Daoy (cell line): ENCODE results near the gene CLEC4M. TPM values are rescaled to one million over a fixed set of nuclear protein-coding genes. Genes with fewer than 3 reads are reported as not detected.

Experiments
- DNase-seq: peaks from one replicate; pipeline ENCODE4 v3.0.0-alpha.2; 2015; ENCODE audit warnings: low read depth
- total RNA-seq: library from RNA; depleted of rRNA; stranded (reverse); fragments of >200 nt; shearing (Covaris generic); gene quantifications from 2 replicates; pipeline ENCODE4 v1.2.3, GENCODE V29; 2014; rRNA removed

Gene CLEC4M
- not detected in 2 replicates for total RNA-seq

GRCh38 chr19:7762719-7763293, at the start of gene CLEC4M:
Gene CLEC4M (plus strand): TSS chr19:7763243. CDS start chr19:7763267, 24 bp downstream.
- no peak for DNase-seq

- DNase-seq, result no peak
These were observed 47.4 kb upstream of the CLEC4M start for GRCh38 chr19:7715671-7716070.

- DNase-seq, result no peak
These were observed 46.3 kb upstream of the CLEC4M start for GRCh38 chr19:7716762-7717161.

- no peak for DNase-seq
These were observed 44.4 kb upstream of the CLEC4M start for GRCh38 chr19:7718668-7719067.

- no peak for DNase-seq
These were observed 42.7 kb upstream of the CLEC4M start for GRCh38 chr19:7720351-7720750.

GRCh38 chr19:7722231-7722651, 40.8 kb upstream of the CLEC4M start:
- no peak for DNase-seq

GRCh38 chr19:7725791-7726190, 37.3 kb upstream of the CLEC4M start:
- DNase-seq, result no peak

- no peak for DNase-seq
These were observed 33.8 kb upstream of the CLEC4M start for GRCh38 chr19:7729211-7729610.

GRCh38 chr19:7729831-7730285, 33.2 kb upstream of the CLEC4M start:
- DNase-seq, result no peak

GRCh38 chr19:7730286-7731217, 32.5 kb upstream of the CLEC4M start:
- DNase-seq, result no peak

- DNase-seq, result no peak
These were observed 31.8 kb upstream of the CLEC4M start for GRCh38 chr19:7731218-7731595.

GRCh38 chr19:7731615-7732014, 31.4 kb upstream of the CLEC4M start:
- no peak for DNase-seq

GRCh38 chr19:7732045-7732444, 31.0 kb upstream of the CLEC4M start, which contains the start of gene CLEC4G:
Gene CLEC4G (minus strand): TSS chr19:7732110. CDS start chr19:7732102, 8 bp downstream.
- no peak for DNase-seq

- DNase-seq, result no peak
These were observed 29.7 kb upstream of the CLEC4M start for GRCh38 chr19:7733376-7733775.

- no peak for DNase-seq
These were observed 28.5 kb upstream of the CLEC4M start for GRCh38 chr19:7734220-7735203.

GRCh38 chr19:7736148-7736547, 26.9 kb upstream of the CLEC4M start:
- DNase-seq, result no peak

- no peak for DNase-seq
These were observed 25.8 kb upstream of the CLEC4M start for GRCh38 chr19:7737215-7737614.

- DNase-seq, result no peak
These were observed 25.0 kb upstream of the CLEC4M start for GRCh38 chr19:7738023-7738422.

GRCh38 chr19:7739211-7739755, 23.8 kb upstream of the CLEC4M start:
- DNase-seq, result no peak

GRCh38 chr19:7739801-7740681, 23.0 kb upstream of the CLEC4M start:
- no peak for DNase-seq
